ENCODE results near the gene CGA. TPM values are rescaled to one million over a fixed set of nuclear protein-coding genes. Genes with fewer than 3 reads are reported as not detected.

CGA gene
- total and polyA plus RNA-seq, 9 donors: 0.50 to 5.0 (median 1.0) TPM

DNA sequence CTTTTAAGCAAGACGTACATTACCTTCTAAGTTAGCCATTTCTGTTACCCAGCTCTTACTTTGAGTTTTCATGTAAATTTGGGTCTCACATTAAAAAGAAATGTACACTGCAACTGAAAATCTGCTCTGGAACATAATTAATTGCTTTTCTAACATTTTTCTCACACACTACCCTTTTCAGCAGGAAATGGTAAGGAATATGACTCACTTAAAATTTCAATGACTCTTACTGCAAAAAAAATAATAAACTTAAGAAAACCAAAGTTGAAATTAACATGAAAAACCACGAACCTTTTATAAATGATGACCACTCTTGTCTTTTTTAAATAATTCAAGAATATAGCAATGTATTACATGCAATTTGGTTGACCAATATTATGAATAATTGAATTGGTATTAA lies 1.3 kb downstream of the CGA start:
- Histone ChIP-seq H3K27ac (ENCODE audit: low read length) (no peak overlapping the region), H3K36me3 (ENCODE audit: control insufficient read depth, insufficient read depth, low read length) (no peaks in the 10 kb centered on the region), H3K27me3 (ENCODE audit: control insufficient read depth, insufficient read depth, low read length) (no peaks in the 10 kb centered on the region), H3K4me3 (ENCODE audit: low read length) (no peak overlapping the region), H3K9me3 (replicated peaks; ENCODE audit: control insufficient read depth, low read depth, low read length) (no peaks in the 10 kb centered on the region), H3K4me1 (ENCODE audit: control insufficient read depth, insufficient read depth, low read length) (no peaks in the 10 kb centered on the region)
- no CpG with 5 or more reads among the region's 2 CpGs for WGBS (ENCODE audit: insufficient coverage)
- DNase-seq: no peak

DNA sequence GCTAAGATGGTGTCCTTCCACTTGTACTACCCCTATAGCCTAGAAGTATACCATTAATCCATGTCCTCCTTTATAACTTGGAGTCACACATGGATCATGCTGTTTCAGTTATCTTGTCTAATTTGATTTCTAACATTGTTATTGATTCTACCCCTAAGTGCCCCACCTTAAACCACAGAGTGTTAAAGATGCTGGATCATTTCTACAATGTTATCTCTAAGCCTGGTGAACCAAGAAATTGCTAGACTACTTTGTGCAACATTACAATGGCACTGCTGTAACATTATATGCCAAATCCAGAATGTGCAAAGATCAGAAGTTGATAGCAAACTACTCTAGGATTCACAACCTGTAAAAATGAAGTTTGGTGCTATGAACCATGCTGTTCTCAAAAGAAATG lies 1.7 kb downstream of the CGA start:
- no peaks in the 10 kb centered on the region for H3K27me3 ChIP-seq (ENCODE audit: control insufficient read depth, insufficient read depth, low read length)

GRCh38 chr6:87092435-87092834 lies 2.5 kb downstream of the CGA start:
- H3K9me3 ChIP-seq (replicated peaks; ENCODE audit: control insufficient read depth, low read depth, low read length): no peaks in the 10 kb centered on the region
- WGBS (ENCODE audit: insufficient coverage): 59% methylated on average over 2 of the region's 3 CpGs
- no peak overlapping the region for H3K27ac ChIP-seq (ENCODE audit: low read length)
- H3K4me3 ChIP-seq (ENCODE audit: low read length): no peak overlapping the region
- H3K27me3 ChIP-seq (ENCODE audit: control insufficient read depth, insufficient read depth, low read length): no peaks in the 10 kb centered on the region
- no peak for DNase-seq
- H3K36me3 ChIP-seq (ENCODE audit: control insufficient read depth, insufficient read depth, low read length): no peaks in the 10 kb centered on the region
- no peaks in the 10 kb centered on the region for H3K4me1 ChIP-seq (ENCODE audit: control insufficient read depth, insufficient read depth, low read length)

More for the DNA sequence above, 1.7 kb downstream of the CGA start:
- no peak overlapping the region for H3K27ac ChIP-seq (ENCODE audit: low read length)
- H3K4me3 ChIP-seq (ENCODE audit: low read length): no peak overlapping the region
- H3K9me3 ChIP-seq (replicated peaks; ENCODE audit: control insufficient read depth, low read depth, low read length): no peaks in the 10 kb centered on the region
- no peaks in the 10 kb centered on the region for H3K36me3 ChIP-seq (ENCODE audit: control insufficient read depth, insufficient read depth, low read length)
- DNase-seq: no peak
- H3K4me1 ChIP-seq (ENCODE audit: control insufficient read depth, insufficient read depth, low read length): no peaks in the 10 kb centered on the region

- no peaks in the 10 kb centered on the region for H3K4me1 ChIP-seq (ENCODE audit: control insufficient read depth, insufficient read depth, low read length)
- no peaks in the 10 kb centered on the region for H3K36me3 ChIP-seq (ENCODE audit: control insufficient read depth, insufficient read depth, low read length)
- H3K9me3 ChIP-seq (replicated peaks; ENCODE audit: control insufficient read depth, low read depth, low read length): no peaks in the 10 kb centered on the region
- no peaks in the 10 kb centered on the region for H3K27me3 ChIP-seq (ENCODE audit: control insufficient read depth, insufficient read depth, low read length)
- no peak overlapping the region for H3K27ac ChIP-seq (ENCODE audit: low read length)
- H3K4me3 ChIP-seq (ENCODE audit: low read length): no peak overlapping the region
- DNase-seq: no peak
- no CpG with 5 or more reads among the region's 2 CpGs for WGBS (ENCODE audit: insufficient coverage)
Measured at GRCh38 chr6:87089135-87089534, 5.8 kb downstream of the CGA start.

DNA sequence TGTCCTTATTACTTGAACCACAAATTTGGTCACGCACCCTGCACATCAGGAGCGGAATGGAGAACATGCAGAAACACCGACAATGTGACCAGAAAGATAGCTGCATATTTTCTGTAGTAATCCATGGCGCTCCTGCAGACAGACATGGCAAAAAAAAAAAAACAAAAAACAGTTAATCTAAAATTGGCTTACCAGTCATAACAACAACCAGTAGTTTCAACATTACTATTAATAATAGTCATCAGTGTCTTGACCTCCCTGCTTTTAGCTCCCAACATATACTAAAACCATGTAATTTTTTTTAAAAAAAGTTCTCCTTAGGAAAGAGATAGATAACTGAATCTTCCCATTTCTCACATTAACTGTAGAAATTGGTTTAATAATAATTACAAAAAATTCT lies 6.8 kb downstream of the CGA start:
- H3K9me3 ChIP-seq (replicated peaks; ENCODE audit: control insufficient read depth, low read depth, low read length): no peaks in the 10 kb centered on the region
- no peak overlapping the region for H3K4me3 ChIP-seq (ENCODE audit: low read length)
- H3K27ac ChIP-seq (ENCODE audit: low read length): no peak overlapping the region
- WGBS (ENCODE audit: insufficient coverage): no CpG with 5 or more reads among the region's 4 CpGs
- no peaks in the 10 kb centered on the region for H3K27me3 ChIP-seq (ENCODE audit: control insufficient read depth, insufficient read depth, low read length)
- no peak for DNase-seq
- no peaks in the 10 kb centered on the region for H3K36me3 ChIP-seq (ENCODE audit: control insufficient read depth, insufficient read depth, low read length)
- H3K4me1 ChIP-seq (ENCODE audit: control insufficient read depth, insufficient read depth, low read length): no peaks in the 10 kb centered on the region

DNA sequence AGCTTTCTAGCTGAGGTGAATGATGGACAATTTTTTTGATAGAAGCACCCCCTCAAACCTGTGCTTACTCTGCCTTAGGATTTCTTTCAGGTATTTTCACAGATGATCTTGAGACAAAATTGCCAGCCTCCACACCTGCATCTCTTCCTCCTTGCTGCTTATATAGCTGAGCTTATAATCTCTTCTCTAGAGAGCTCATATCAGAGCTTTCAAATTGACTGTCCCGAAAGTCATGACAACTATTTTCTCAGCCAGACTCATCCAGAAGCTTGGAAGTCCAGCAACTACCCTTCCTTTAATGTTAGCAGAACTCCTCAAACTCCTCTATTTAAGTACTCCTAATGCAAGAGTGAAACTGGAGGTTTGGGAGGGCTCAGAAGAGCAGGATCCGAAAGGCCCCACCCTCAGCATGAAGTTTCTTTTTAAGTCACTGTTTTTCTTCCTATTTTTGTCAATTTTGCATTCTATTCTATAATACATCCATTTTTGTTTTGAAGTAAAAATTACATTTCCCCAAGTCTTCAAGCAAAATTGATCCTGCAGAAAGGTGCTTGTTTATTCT lies 12.7 kb downstream of the CGA start:
- Histone ChIP-seq H3K36me3 (ENCODE audit: control insufficient read depth, insufficient read depth, low read length) (no peaks in the 10 kb centered on the region), H3K27ac (ENCODE audit: low read length) (no peak overlapping the region), H3K4me3 (ENCODE audit: low read length) (no peak overlapping the region), H3K4me1 (ENCODE audit: control insufficient read depth, insufficient read depth, low read length) (no peaks in the 10 kb centered on the region), H3K9me3 (replicated peaks; ENCODE audit: control insufficient read depth, low read depth, low read length) (no peaks in the 10 kb centered on the region), H3K27me3 (ENCODE audit: control insufficient read depth, insufficient read depth, low read length) (no peaks in the 10 kb centered on the region)
- no CpG with 5 or more reads among the region's 2 CpGs for WGBS (ENCODE audit: insufficient coverage)
- no peak for DNase-seq

- Histone ChIP-seq H3K4me3 (ENCODE audit: low read length) (no peak overlapping the region), H3K4me1 (ENCODE audit: control insufficient read depth, insufficient read depth, low read length) (no peaks in the 10 kb centered on the region), H3K9me3 (replicated peaks; ENCODE audit: control insufficient read depth, low read depth, low read length) (no peaks in the 10 kb centered on the region), H3K27ac (ENCODE audit: low read length) (no peak overlapping the region), H3K36me3 (ENCODE audit: control insufficient read depth, insufficient read depth, low read length) (no peaks in the 10 kb centered on the region), H3K27me3 (ENCODE audit: control insufficient read depth, insufficient read depth, low read length) (no peaks in the 10 kb centered on the region)
- DNase-seq: peak; percentile 61
- WGBS (ENCODE audit: insufficient coverage): 30% methylated on average over 3 of the region's 8 CpGs
Measured at GRCh38 chr6:87078983-87079616, 15.8 kb downstream of the CGA start.

DNA sequence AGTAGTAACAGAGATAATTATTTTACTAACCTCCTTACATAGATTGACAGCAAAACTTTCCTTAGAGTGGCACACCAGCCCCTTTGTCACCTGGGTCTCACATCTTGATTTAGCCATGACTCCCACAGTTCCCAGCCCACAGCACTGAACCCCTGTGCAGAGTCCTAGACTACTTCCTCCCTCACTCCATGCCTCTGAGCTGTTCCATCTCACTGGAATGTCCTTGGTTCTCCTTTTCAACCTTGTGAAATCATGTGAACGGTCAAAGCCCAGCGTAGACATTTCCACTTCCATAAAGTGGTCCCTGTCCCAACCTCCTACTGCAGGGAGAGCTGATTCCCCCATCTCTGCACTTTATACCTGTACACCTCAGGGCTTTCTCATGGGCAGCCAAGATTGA lies 19.7 kb downstream of the CGA start:
- DNase-seq: no peak
- Histone ChIP-seq H3K4me1 (ENCODE audit: control insufficient read depth, insufficient read depth, low read length) (no peaks in the 10 kb centered on the region), H3K36me3 (ENCODE audit: control insufficient read depth, insufficient read depth, low read length) (no peaks in the 10 kb centered on the region), H3K4me3 (ENCODE audit: low read length) (no peak overlapping the region), H3K27me3 (ENCODE audit: control insufficient read depth, insufficient read depth, low read length) (peaks cover 2% of the 10 kb centered on the region), H3K27ac (ENCODE audit: low read length) (no peak overlapping the region), H3K9me3 (replicated peaks; ENCODE audit: control insufficient read depth, low read depth, low read length) (no peaks in the 10 kb centered on the region)
- 64% methylated on average over 2 of the region's 2 CpGs for WGBS (ENCODE audit: insufficient coverage)

- DNase-seq: peak; percentile 5
- no peaks in the 10 kb centered on the region for H3K4me1 ChIP-seq (ENCODE audit: control insufficient read depth, insufficient read depth, low read length)
- no peaks in the 10 kb centered on the region for H3K36me3 ChIP-seq (ENCODE audit: control insufficient read depth, insufficient read depth, low read length)
- WGBS (ENCODE audit: insufficient coverage): 73% methylated on average over 3 of the region's 4 CpGs
- no peak overlapping the region for H3K4me3 ChIP-seq (ENCODE audit: low read length)
- H3K27me3 ChIP-seq (ENCODE audit: control insufficient read depth, insufficient read depth, low read length): peaks cover 2% of the 10 kb centered on the region
- H3K9me3 ChIP-seq (replicated peaks; ENCODE audit: control insufficient read depth, low read depth, low read length): no peaks in the 10 kb centered on the region
- no peak overlapping the region for H3K27ac ChIP-seq (ENCODE audit: low read length)
Measured at GRCh38 chr6:87074101-87074621, 20.7 kb downstream of the CGA start.

GRCh38 chr6:87071683-87072082 lies 23.2 kb downstream of the CGA start:
- WGBS (ENCODE audit: insufficient coverage): no CpG with 5 or more reads among the region's 3 CpGs
- Histone ChIP-seq H3K27ac (ENCODE audit: low read length) (no peak overlapping the region), H3K27me3 (ENCODE audit: control insufficient read depth, insufficient read depth, low read length) (peaks cover 4% of the 10 kb centered on the region), H3K9me3 (replicated peaks; ENCODE audit: control insufficient read depth, low read depth, low read length) (no peaks in the 10 kb centered on the region), H3K36me3 (ENCODE audit: control insufficient read depth, insufficient read depth, low read length) (no peaks in the 10 kb centered on the region), H3K4me1 (ENCODE audit: control insufficient read depth, insufficient read depth, low read length) (no peaks in the 10 kb centered on the region), H3K4me3 (ENCODE audit: low read length) (no peak overlapping the region)
- no peak for DNase-seq
